Measurements from ENCODE around the gene ZNF423.

- TF ChIP-seq EZH2 (IDR thresholded peaks at IDR 0.05; ENCODE audit: insufficient read depth, low read length) (no peak), CTCF (IDR thresholded peaks at IDR 0.05; ENCODE audit: insufficient read depth, low read depth, low read length) (no peak)
Measured at GRCh38 chr16:49466881-49467280, 389.0 kb downstream of the ZNF423 start.

Data from astrocyte (in vitro differentiated cells and primary cell).